Stimulated activated CD4-positive, alpha-beta T cell treated with anti-CD3 and anti-CD28 coated beads, Interleukin-12 subunit alpha, Interleukin-12 subunit beta, amount 100 ng/mL, for 48 hours (primary cell): ENCODE data around the gene CPSF6.
"Not testable (repeated sequence)": the region's sequence is repeated elsewhere in the genome, so short reads cannot be mapped to it uniquely, and the experiment has no call there.

Experiments used
- DNase-seq, 3 donors: peaks; one replicate each; pipeline ENCODE4 v3.0.0-alpha.2; 2020; ENCODE audit warnings: low read depth in 2 of 3, low spot score in 1 of 3

Gene CPSF6

DNA sequence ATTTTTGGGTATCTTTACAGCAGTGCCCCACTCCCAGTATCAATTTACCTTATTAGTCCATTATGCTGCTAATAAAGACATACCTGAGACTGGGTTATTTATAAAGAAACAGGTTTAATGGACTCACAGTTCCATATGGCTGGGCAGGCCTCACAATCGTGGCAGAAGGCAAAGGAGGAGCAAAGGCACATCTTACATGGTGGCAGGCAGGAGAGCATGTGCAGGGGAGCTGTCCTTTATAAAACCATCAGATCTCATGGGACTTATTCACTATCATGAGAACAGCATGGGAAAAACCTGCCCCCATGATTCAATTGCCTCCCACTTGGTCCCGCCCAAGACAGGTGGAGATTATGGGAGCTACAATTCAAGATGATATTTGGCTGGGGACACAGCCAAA, 77.9 kb downstream of the CPSF6 start:
- DNase-seq, result not testable (repeated sequence)

DNA sequence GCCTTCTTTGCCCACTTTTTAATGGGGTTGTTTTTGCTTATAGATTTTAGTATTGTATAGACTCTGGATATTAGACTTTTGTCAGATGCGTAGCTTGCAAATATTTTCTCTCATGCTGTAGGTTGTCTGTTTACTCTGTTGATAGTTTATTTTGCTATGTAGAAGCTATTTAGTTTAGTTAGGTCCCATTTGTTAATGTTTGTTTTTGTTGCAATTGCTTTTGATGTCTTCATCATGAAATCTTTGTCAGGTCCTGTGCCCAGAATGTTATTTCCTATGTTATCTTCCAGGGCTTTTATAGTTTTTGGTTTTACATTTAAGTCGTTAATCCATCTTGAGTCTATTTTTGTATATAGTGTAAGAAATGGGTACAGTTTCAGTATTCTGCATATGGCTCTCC, 78.9 kb downstream of the CPSF6 start:
- DNase-seq, result no peak

DNA sequence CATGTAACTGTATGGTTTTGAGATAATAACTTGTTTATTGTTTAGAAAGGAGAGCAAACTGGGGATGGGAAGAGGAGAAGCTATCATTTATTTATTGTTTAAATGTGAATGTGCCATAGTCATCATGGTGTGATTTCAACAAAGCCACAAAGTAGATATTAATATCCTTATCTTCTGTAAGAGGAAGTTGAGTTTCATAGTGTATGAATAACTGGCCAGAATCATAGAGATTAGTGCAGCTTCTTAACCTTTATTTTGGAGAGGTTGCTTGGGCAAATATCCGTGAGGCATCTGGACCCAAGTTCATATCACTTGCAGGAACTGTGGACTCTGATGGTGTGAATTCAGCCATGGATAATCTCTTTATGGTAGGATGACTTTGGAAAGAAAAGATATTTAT, 82.0 kb downstream of the CPSF6 start:
- no peak for DNase-seq
